ENCODE measurements around the gene MIPOL1. TPM values are rescaled to one million over a fixed set of nuclear protein-coding genes. Genes with fewer than 3 reads are reported as not detected.
A peak's percentile ranks its signal among the peaks of the same experiment; 100 is the strongest.

Gene MIPOL1
- total and polyA plus RNA-seq, 2 of the 13 experiments (the other 11 are each of a cell fraction or from before 2014, with no cell fraction given), result 8.6 to 34.2 TPM

- TF ChIP-seq ZNF318 (CRISPR knock-in tag; IDR thresholded peaks at IDR 0.05) (no peak), ZNF790 (CRISPR knock-in tag; IDR thresholded peaks at IDR 0.05; ENCODE audit: borderline replicate concordance) (no peak), GFI1 (CRISPR knock-in tag; IDR thresholded peaks at IDR 0.05; ENCODE audit: borderline replicate concordance) (no peak), GPBP1L1 (CRISPR knock-in tag; IDR thresholded peaks at IDR 0.05) (no peak), KDM5B (CRISPR knock-in tag; IDR thresholded peaks at IDR 0.05; ENCODE audit: borderline replicate concordance) (no peak), ZNF629 (CRISPR knock-in tag; conservative IDR thresholded peaks at IDR 0.05) (0 out of 2 replicates have a peak, but pooled peaks have one; percentile 29), ZNF691 (CRISPR knock-in tag; IDR thresholded peaks at IDR 0.05; ENCODE audit: borderline replicate concordance, low read depth) (no peak), BHLHE40 (IDR thresholded peaks at IDR 0.05; ENCODE audit: low read length) (no peak), LCORL (IDR thresholded peaks at IDR 0.05) (no peak), LCORL (CRISPR knock-in tag; IDR thresholded peaks at IDR 0.05) (0 out of 2 replicates have a peak, but pooled peaks have one; percentile 22), ISL2 (CRISPR knock-in tag; IDR thresholded peaks at IDR 0.05) (0 out of 2 replicates have a peak, but pooled peaks have one; percentile 30), PRDM4 (CRISPR knock-in tag; IDR thresholded peaks at IDR 0.05; ENCODE audit: borderline replicate concordance) (no peak), DR1 (CRISPR knock-in tag; IDR thresholded peaks at IDR 0.05) (no peak), IKZF1 (IDR thresholded peaks at IDR 0.05) (no peak), ZSCAN12 (CRISPR knock-in tag; IDR thresholded peaks at IDR 0.05) (0 out of 2 replicates have a peak, but pooled peaks have one; percentile 31), ZFP90 (CRISPR knock-in tag; IDR thresholded peaks at IDR 0.05; ENCODE audit: borderline replicate concordance) (0 out of 2 replicates have a peak, but pooled peaks have one; percentile 59)
These were observed 388.4 kb downstream of the MIPOL1 start (continued) for GRCh38 chr14:37585971-37586796.
